Skin epidermis (tissue), 12 donors: Measurements from ENCODE around the gene VEZF1.

Experiments
- H3K27ac ChIP-seq, 21 experiments: fragments of 200-600 bp; sonication (generic) in 11 of 21; one replicate each; pipeline ENCODE4 v1.5.0; 2020; ENCODE audit warnings: mild to moderate bottlenecking in 3 of 21, inconsistent platforms in 2 of 21, moderate library complexity in 2 of 21
- H3K4me3 ChIP-seq, 7 experiments: fragments of 200-600 bp; sonication (generic) in 2 of 7; one replicate each; pipeline ENCODE4 v1.5.0; 2020; ENCODE audit warnings: inconsistent platforms in 2 of 7, mild to moderate bottlenecking in 2 of 7, moderate library complexity in 1 of 7

VEZF1 gene

DNA sequence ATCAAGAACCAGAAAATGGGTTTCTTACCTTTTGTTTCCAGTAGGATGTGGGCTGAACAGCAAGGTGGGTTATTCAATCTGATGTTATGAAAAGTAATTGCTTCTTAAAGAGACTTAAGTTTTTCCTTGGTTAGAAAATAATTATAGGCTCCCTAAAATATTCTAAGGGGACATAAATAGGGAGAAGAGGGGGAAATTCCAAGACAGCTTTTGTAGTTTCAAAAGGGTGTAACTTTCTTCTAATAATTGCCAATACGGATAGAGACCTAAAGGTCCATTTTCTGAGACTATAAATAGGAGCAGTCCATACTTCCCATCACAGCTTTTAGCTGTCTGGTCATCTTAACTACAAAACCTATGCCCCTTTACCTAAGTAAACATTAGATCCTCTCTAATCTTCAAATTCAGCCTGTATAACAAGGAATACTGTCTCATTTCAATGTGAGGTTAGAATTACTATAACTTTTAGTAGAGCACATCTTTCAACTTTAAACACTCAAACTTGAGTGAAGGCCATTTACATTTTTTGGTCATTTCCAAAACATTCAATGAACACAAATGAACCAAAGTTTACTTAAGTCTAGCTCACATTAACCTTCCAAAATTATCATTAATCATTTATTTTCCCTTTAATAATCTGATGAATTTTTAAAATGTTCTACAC lies 13.5 kb upstream of the VEZF1 start:
- Histone ChIP-seq H3K27ac (no peak overlapping the region), H3K4me3 (no peak overlapping the region)

DNA sequence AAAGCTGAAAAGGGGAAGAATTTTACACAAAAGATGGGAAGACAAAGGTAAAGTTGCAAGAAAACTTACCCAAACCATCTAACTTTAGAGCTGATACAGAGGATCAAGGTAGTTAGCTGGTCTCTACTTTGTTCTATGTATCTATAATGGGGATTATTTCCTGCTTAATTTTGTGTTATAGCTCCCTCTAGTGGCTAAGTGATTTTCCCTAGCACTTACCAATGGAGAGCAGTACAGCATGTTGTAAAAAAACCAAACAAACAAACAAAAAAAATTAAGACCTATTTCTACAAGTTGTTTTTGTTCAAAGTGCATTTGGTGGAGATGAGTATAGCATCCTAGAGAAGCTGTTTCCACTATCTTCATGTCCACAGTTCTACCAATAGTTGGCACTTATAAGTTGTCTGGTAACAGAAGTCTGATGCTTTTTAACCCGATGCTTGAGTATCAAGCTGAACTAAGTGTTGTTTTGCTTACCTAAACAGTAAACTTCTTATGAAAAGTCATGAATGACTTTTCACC lies 11.5 kb upstream of the VEZF1 start:
- H3K27ac ChIP-seq = no peak overlapping the region
- no peak overlapping the region for H3K4me3 ChIP-seq

GRCh38 chr17:57999010-57999495 lies 11.0 kb upstream of the VEZF1 start:
- Histone ChIP-seq H3K4me3 (no peak overlapping the region), H3K27ac (no peak overlapping the region)

GRCh38 chr17:57997085-57997809 lies 9.2 kb upstream of the VEZF1 start:
- no peak overlapping the region for H3K27ac ChIP-seq
- no peak overlapping the region for H3K4me3 ChIP-seq

- Histone ChIP-seq H3K27ac (peak overlapping the region in 4 of 21 experiments; percentile 6 to 44 (median 28)), H3K4me3 (no peak overlapping the region)
Observed at GRCh38 chr17:57995076-57995956, 7.3 kb upstream of the VEZF1 start.

- no peak overlapping the region for H3K27ac ChIP-seq
Observed at GRCh38 chr17:57994436-57994835, 6.4 kb upstream of the VEZF1 start.

GRCh38 chr17:57993471-57994365 lies 5.7 kb upstream of the VEZF1 start:
- peak overlapping the region in 3 of 21 experiments; percentile 8 to 32 (median 21) for H3K27ac ChIP-seq

More at GRCh38 chr17:57994436-57994835, 6.4 kb upstream of the VEZF1 start:
- no peak overlapping the region for H3K4me3 ChIP-seq

GRCh38 chr17:57991537-57991936 lies 3.5 kb upstream of the VEZF1 start:
- no peak overlapping the region for H3K4me3 ChIP-seq
- no peak overlapping the region for H3K27ac ChIP-seq

More at GRCh38 chr17:57993471-57994365, 5.7 kb upstream of the VEZF1 start:
- H3K4me3 ChIP-seq = no peak overlapping the region

DNA sequence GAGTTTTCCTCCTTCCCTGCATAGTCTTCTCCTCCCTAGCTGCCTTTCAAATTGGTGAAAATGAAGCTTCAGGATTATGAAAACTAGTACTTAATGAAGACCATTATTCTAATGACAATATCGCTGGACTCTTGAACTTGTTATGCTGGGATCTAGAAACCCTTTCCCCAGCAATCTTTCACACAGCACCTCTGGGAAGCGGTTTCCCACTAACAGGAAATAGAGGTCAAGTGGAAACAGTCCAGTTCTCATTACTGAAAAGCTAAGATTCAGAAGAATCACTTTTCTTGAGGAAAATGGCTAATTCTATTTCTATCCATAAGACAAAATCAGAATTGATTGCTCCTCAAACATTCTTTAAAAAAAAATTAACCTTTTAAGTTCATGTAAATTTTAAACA lies 2.0 kb upstream of the VEZF1 start:
- no peak overlapping the region for H3K27ac ChIP-seq
- no peak overlapping the region for H3K4me3 ChIP-seq

GRCh38 chr17:57988301-57989250 lies 522 bp upstream of the VEZF1 start:
- H3K4me3 ChIP-seq = peak overlapping the region; percentile 60 to 93 (median 82)

DNA sequence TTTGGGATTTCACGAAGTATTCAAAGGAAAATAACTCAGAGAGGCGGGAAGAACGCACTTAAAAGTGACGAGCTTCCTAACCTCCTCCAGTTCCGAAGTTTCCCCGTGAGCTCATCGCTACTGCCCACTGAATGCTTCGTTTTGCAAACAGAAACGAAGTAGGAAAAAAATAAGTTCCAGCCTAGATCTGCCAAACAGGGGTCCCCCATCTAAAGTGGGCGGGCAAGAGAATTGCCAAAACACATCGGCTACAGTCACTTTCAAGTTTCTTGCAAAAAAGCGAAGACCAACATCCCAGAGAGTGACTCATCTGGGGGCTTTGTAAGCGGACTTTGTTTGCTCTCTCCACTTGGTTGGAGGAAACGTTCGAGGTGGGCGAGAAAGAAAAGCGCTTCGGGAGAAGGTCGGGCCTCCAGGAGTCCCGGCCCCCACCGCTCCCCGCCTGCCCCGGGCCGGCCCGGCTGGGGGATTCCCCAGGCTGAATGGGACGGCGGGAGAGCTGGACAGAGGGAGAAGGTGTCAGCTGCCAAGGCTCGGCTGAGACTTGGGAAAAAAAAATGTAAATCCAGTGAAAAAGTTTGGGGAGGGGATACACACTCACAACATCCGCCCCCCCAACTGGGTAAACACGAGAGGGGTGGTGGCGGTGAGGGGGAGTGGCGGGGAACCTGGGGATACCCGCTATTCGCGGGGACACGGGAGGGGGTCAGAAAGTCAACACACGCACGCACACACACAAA lies 1.0 kb downstream of the VEZF1 start:
- H3K27ac ChIP-seq = peak overlapping the region; percentile 87 to 99 (median 97)

More at GRCh38 chr17:57988301-57989250, 522 bp upstream of the VEZF1 start:
- peak overlapping the region; percentile 87 to 99 (median 97) for H3K27ac ChIP-seq

DNA sequence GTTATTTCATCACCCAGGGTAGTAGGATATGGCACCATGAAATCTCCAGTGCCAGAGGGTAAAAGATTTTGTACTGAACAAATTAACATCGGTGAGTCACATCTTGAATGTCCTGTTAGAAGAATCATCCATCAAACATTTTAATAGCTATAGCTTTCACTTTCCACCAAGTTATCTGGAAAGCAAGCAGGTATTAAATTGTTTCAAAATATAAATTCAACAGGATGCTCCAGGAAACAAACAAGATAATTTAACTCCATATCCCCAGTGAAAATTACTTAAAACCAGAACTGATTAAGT lies 2.4 kb downstream of the VEZF1 start:
- Histone ChIP-seq H3K27ac (no peak overlapping the region), H3K4me3 (no peak overlapping the region)

More for the DNA sequence above, 1.0 kb downstream of the VEZF1 start:
- H3K4me3 ChIP-seq = peak overlapping the region; percentile 60 to 93 (median 82)

- Histone ChIP-seq H3K4me3 (no peak overlapping the region), H3K27ac (no peak overlapping the region)
Observed at GRCh38 chr17:57984936-57985674, 2.9 kb downstream of the VEZF1 start.

DNA sequence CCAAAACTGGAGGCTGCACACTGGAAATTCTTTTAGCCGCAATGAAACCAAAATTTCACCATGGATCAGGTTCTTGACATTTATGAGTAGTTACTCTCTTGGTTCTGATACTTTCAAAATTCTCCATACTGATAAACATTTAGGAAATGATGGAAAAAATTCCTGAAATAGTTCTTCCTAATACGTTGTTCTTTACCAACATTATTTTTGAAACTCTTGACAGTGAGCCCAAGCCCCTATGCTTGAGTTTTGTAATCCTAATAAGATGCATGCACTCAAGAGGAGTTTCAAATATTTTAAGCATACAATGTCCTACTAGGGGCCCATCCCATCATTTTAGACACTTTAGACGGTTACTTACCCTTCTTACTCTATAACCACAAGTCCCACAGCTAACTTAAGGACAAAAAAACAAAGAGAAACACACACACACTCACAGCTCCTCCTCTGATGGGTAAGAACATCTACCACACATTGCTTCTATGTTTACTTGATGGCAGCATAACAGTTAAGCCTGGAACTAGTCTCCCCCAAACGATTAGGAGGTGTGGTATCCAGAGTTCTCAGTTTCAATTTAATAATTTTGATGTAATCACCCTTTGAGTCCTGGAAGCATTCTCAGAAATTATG lies 3.7 kb downstream of the VEZF1 start:
- H3K4me3 ChIP-seq = no peak overlapping the region
- H3K27ac ChIP-seq = no peak overlapping the region

DNA sequence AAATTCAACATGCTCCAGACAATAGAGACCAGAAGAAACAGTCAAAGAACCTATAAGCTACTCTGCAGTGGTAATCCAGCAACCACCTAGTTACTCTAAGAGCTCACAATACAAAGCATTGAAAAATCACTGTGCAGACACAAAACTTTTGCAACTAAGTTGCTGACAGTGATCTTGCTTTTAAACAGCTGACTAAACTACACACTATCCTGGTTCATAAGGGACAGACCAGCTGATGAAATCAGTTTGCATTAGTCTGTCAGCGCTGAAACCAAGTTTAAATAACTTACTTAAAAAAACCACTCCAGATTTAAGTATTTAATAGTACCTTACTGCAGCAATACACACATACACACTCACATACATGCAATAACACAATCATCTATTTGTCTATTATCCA lies 4.6 kb downstream of the VEZF1 start:
- H3K27ac ChIP-seq = no peak overlapping the region
- H3K4me3 ChIP-seq = no peak overlapping the region
